ENCODE data around the gene DSP.

GRCh38 chr6:7621761-7622160 lies 80.3 kb downstream of the DSP start:
- TF ChIP-seq, protein P1, sequence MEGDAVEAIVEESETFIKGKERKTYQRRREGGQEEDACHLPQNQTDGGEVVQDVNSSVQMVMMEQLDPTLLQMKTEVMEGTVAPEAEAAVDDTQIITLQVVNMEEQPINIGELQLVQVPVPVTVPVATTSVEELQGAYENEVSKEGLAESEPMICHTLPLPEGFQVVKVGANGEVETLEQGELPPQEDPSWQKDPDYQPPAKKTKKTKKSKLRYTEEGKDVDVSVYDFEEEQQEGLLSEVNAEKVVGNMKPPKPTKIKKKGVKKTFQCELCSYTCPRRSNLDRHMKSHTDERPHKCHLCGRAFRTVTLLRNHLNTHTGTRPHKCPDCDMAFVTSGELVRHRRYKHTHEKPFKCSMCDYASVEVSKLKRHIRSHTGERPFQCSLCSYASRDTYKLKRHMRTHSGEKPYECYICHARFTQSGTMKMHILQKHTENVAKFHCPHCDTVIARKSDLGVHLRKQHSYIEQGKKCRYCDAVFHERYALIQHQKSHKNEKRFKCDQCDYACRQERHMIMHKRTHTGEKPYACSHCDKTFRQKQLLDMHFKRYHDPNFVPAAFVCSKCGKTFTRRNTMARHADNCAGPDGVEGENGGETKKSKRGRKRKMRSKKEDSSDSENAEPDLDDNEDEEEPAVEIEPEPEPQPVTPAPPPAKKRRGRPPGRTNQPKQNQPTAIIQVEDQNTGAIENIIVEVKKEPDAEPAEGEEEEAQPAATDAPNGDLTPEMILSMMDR (IDR thresholded peaks at IDR 0.05) = no peak
- TF ChIP-seq POLR2A (IDR thresholded peaks at IDR 0.05) (no peak), EP300 (IDR thresholded peaks at IDR 0.05) (no peak), POLR2AphosphoS5 (IDR thresholded peaks at IDR 0.05) (no peak)

All from sigmoid colon (tissue), 4 donors.